ENCODE results near the gene KCNQ5. TPM values are rescaled to one million over a fixed set of nuclear protein-coding genes. Genes with fewer than 3 reads are reported as not detected.

Gene KCNQ5
- total RNA-seq, 4 donors from 2014 or later = 0.57 to 4.4 (median 0.97) TPM

DNA sequence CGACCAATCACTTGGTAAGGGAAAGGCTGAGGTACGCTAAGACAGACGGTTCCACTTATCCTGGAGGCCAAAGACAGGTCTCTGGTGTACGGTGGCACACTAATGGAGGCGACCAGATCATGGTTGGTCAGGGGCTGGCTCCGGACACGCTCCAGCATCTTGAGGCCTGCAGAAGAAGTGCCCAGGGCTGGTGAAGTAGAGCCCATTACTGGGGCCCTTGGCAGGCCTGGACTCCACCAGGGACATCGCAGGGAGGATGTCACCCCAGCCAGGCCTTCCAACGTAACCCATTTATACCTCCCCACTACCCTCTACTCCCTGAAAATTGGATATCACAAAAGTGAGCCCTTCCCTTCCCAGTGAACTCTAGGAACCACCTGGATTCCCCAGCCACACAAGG is 587.3 kb downstream of the KCNQ5 start:
- H3K36me3 ChIP-seq = no peaks in the 10 kb centered on the region
- DNase-seq = no peak
- H3K27ac ChIP-seq = no peak overlapping the region
- TF ChIP-seq CTCF (IDR thresholded peaks at IDR 0.05) (no peak), POLR2A (IDR thresholded peaks at IDR 0.05) (no peak)
- H3K4me1 ChIP-seq = no peaks in the 10 kb centered on the region
- no peaks in the 10 kb centered on the region for H3K27me3 ChIP-seq
- H3K4me3 ChIP-seq = no peak overlapping the region
- H3K9me3 ChIP-seq = no peaks in the 10 kb centered on the region
- intact Hi-C loops (cut with DNase I) = no loop called here
- 80 to 100% methylated on average over 5 to 7 of the region's 9 CpGs for WGBS, 2 donors

DNA sequence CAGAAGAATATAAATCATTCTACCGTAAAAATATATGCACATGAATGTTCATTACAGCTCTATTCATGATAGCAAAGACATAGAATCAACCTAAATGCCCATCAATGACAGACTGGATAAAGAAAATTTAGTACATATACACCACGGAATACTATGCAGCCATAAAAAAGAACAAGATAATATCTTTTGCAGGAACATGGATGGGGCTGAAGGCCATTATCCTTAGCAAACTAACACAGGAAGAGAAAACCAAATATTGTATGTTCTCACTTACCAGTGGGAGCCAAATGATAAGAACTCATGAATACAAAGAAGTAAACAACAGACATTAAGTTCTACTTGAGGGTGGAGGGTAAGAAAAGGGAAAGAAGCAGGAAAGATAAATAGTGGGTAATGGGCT is 595.0 kb downstream of the KCNQ5 start:
- 87 to 100% methylated on average over 2 of the region's 2 CpGs for WGBS, 2 donors
- Histone ChIP-seq H3K9me3 (no peaks in the 10 kb centered on the region), H3K27me3 (no peaks in the 10 kb centered on the region), H3K36me3 (no peaks in the 10 kb centered on the region), H3K4me3 (no peak overlapping the region), H3K4me1 (no peaks in the 10 kb centered on the region), H3K27ac (no peak overlapping the region)
- no peak for DNase-seq
- intact Hi-C loops (cut with DNase I) = no loop called here
- TF ChIP-seq CTCF (IDR thresholded peaks at IDR 0.05) = no peak
- TF ChIP-seq POLR2A (IDR thresholded peaks at IDR 0.05) = no peak

DNA sequence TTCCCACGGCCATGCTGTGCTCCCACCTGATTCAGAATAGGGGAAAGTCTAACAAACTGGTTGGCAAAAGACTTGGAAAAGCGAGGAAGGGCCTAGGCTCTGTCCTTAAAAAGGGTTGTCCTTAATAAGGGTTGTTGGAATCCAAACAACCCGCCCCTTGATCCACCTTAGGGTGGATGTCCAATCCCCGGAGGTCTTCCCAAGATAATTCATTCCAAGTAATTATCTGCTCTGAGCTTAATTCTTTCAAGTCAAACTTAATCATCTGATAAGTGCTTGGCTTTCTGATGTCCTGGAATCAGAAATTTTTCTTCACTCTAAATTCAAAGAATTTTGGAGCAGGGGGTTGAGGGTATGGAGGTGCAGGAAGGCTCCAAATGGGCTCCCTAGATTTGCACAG is 603.5 kb downstream of the KCNQ5 start, which contains the start of gene KHDC1L:
Gene KHDC1L (minus strand): TSS at position 101 of the 400 bp plus-strand sequence. CDS start 88 bp downstream, at position 13.
- intact Hi-C loops (cut with DNase I) = no loop called here
- H3K9me3 ChIP-seq = no peaks in the 10 kb centered on the region
- no peaks in the 10 kb centered on the region for H3K27me3 ChIP-seq
- DNase-seq = no peak
- H3K36me3 ChIP-seq = no peaks in the 10 kb centered on the region
- H3K27ac ChIP-seq = no peak within 1 kb of the TSS
- H3K4me1 ChIP-seq = no peaks in the 10 kb centered on the region
- WGBS, 2 donors = 76 to 88% methylated on average over 3 to 4 of the region's 4 CpGs
- H3K4me3 ChIP-seq = no peak within 1 kb of the TSS
- TF ChIP-seq POLR2A (IDR thresholded peaks at IDR 0.05) (no peak), CTCF (IDR thresholded peaks at IDR 0.05) (no peak)

GRCh38 chr6:73227606-73228255 is 605.9 kb downstream of the KCNQ5 start:
- H3K36me3 ChIP-seq = no peaks in the 10 kb centered on the region
- no peaks in the 10 kb centered on the region for H3K4me1 ChIP-seq
- H3K4me3 ChIP-seq = no peak overlapping the region
- H3K27ac ChIP-seq = no peak overlapping the region
- no peaks in the 10 kb centered on the region for H3K9me3 ChIP-seq
- TF ChIP-seq CTCF (IDR thresholded peaks at IDR 0.05) (no peak), POLR2A (IDR thresholded peaks at IDR 0.05) (no peak)
- 83 to 92% methylated on average over 3 of the region's 3 CpGs for WGBS, 2 donors
- DNase-seq = no peak
- intact Hi-C loops (cut with DNase I) = no loop called here
- no peaks in the 10 kb centered on the region for H3K27me3 ChIP-seq

DNA sequence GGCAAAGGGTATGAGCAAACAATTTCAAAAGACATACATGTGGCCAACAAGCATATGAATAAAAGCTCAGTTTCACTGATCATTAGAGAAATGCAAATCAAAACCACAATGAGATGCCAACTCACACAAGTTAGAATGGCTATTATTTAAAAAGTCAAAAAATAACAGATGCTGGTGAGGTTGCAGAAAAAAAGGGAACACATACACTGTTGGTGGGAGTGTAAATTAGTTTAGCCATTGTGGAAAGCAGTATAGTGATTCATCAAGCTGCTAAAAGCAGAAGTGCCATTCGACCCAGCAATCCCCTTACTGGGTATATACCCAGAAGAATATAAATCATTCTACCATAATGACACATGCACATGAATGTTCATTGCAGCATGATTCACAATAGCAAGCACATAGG is 610.1 kb downstream of the KCNQ5 start:
- no peak for DNase-seq
- no peak overlapping the region for H3K4me3 ChIP-seq
- H3K4me1 ChIP-seq = no peaks in the 10 kb centered on the region
- H3K27me3 ChIP-seq = no peaks in the 10 kb centered on the region
- H3K9me3 ChIP-seq = no peaks in the 10 kb centered on the region
- TF ChIP-seq POLR2A (IDR thresholded peaks at IDR 0.05) = no peak
- no peak for TF ChIP-seq CTCF (IDR thresholded peaks at IDR 0.05)
- intact Hi-C loops (cut with DNase I) = no loop called here
- no peak overlapping the region for H3K27ac ChIP-seq
- 21 to 50% methylated on average over 1 of the region's 1 CpG for WGBS, 2 donors
- H3K36me3 ChIP-seq = no peaks in the 10 kb centered on the region
